HPDE6-E6E7 (cell line): ENCODE data around the gene MINDY1.
A peak's percentile ranks its signal among the peaks of the same experiment; 100 is the strongest.

Experiments used
- DNase-seq: peaks from one replicate; pipeline ENCODE4 v3.0.0; 2011; ENCODE audit warnings: missing footprints; ENCODE audit errors: extremely low spot score

The MINDY1 gene

DNA sequence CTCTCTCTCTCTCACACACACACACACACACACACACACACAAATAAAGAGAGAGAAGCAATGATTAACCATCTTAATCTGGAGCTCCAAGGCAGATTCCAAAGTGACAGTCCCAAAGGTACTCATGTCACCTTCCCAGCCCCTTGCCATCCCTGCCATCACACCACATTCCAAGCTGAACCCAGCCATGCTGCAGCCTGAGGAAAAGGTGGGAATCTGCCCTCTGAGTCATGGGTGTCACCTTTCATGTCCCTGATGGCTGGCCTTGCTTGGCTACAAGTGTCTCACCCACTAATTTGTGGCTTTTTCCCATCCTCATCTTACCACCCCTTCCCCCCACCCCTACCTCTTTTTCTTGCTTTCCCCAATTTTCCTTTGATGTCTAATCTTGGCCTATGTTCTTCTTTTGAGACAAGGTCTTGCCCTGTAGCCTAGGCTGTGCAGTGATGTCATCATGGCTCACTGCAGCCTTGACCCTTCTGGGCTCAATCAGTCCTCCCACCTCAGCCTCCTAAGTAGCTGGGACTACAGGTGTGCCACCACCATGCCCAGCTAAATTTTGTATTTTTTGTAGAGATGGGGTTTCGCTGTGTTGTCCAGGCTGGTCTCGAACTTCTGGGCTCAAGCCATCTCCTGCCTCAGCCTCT, 21.4 kb downstream of the MINDY1 start:
- DNase-seq: no peak

DNA sequence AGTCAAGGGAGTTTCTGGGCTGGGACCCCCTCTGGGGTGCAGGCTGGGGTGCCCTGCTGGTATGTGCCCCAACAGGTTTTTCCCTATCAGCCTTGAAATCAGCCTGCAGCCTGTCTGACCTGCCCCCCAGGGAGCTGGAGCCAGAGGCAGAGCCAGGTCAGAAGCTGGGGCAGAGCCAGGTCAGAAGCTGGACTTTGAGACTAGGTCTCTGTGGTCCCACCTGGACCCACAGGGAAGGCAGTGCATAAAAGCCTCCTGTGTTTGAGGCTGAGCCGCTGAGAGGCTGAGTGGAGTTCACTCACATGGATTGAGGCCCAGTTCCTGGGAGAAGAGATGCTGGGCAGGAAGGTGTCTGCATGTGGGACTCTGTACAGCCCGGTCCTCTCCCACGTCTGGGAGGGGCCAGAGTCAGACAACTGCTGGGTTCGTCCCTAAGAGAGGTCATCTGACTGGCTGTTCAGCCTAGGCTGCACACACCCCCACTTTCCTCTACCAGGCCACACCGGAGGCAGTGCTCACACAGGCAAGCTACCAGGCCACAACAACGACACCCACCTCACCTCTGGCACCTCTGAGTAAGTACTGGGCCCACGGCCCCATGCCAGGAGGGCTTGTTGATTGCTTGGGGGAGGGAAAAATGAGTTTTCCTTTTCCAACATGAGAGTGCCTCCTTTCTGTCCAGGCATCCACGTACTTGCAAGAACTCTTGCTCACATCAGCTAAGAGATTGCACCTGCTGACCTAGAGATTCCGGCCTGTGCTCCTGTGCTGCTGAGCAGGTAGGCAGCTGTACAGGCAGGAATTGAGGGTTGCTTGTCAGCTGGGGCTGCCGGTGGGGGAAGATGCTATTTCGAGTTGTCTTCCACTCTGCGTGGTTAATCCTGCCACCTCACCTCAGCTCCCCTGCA, 24.6 kb downstream of the MINDY1 start, which contains the start of gene ANXA9:
ANXA9 (plus strand) TSS at position 488 of the 908 bp plus-strand sequence. CDS start 814 bp downstream, outside the sequence.
- no peak for DNase-seq

DNA sequence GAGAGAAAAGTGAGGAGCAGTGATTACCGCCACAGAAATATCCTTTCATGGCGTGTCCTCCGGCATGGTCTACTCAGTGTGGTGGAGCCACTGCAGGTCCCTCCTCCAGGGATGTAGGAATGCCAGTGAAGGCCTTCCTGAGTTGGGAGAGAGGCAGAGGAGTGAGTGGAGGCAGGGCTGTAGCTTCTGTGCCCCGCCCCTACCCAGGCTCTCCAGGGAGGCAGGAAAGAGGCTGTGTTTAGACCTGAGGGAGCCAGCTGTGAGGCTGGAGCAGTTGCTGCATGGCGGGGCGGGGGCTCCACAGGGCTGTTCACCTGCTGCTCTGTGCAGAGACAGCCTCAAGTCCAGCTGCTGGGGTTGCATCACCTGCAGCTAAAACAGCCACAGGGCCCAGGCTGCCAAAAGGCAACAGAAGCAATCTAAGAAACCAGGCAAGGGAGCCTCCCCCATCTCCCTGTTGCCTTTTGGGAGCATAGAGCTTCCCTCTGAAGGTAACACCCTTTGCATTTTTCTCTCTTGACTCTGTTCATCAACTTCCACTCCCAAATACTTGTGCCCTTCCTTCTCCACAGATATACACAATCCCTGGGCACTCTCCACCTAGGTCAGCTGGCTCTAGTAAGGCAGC, 25.4 kb downstream of the MINDY1 start:
- peak; percentile 65 for DNase-seq

DNA sequence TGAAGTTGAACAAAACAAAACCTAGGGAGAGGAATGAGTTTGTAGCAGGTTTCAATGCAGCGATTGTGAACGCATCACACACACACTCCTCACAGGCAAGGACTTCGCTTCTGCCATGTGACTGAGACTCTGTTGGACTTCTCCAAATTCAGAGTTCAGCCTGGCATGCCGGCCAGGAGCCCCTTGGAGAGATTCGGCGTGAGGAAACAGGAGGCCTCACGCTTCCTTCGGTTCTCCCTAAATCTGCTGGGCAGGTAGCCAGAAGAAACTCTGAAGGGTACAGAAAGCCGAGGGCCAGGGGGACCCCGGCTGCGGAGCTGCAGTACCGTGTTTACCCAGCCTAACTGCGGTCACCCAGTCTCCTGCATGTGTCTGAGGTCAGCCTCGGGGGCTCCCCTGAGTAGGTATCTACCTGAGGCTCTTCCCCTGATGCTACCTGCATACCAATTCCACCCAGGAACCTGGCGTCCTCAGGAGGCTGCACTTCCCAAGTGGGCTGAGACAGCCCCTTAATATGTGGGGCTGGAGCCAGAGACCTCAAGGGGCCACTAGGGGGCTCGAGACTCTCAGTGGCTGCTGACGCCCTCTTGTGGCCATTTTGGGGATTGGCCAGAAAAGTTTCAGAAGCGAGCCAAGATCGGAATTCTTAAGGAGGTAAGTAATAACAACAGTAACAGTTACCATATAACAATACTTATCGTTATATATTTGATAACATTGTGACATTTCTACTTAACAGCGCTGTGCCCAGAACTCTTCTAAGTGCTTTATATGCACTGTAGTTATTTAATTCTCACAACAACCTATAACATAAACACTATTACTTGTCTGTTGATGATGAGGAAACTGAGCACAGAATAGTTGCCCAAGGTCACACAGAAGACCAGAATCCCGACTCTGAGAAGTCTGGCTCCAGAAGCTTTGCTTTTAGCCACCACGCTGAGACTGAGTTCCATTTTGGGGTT, 27.3 kb downstream of the MINDY1 start:
- DNase-seq: peak; percentile 81

DNA sequence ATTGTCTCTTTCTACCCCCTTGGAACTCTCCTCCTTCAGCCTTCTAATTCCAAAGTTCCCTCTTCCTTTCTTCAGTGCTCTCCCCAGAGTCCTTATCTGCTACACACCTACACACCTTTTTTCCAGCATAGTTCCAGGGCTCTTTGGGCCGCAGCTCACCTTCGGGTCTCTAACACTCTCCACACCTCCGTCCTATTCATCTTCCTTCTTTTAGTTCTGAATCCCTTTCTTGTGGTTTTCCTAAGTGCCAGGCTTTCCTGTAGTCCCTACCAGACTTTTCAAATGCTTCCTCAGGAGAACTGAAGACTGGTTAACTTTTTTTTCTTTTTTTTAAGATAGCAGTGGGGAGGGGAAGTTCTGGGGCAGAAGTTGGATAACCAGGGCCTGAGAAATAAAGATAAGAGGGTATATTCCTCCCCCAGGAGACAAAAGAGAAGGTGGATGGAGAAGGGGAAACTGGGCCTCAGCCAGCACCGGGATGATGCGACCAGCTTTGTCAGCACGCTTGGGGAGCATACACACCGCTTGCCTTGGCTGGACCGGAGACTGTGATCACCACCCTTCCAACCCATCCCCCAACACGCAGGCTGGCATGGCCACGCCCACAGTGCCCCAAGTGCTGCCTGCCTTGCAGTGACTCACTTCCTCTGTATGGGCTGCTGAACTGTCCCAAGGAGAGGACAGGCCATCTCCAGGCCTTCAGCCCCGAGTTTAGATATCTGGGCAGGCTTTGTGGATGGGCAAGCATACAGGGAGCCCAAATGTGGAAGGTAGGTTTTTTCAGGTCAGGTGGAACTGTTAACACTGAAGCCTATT, 29.6 kb downstream of the MINDY1 start:
- DNase-seq: peak; percentile 71

DNA sequence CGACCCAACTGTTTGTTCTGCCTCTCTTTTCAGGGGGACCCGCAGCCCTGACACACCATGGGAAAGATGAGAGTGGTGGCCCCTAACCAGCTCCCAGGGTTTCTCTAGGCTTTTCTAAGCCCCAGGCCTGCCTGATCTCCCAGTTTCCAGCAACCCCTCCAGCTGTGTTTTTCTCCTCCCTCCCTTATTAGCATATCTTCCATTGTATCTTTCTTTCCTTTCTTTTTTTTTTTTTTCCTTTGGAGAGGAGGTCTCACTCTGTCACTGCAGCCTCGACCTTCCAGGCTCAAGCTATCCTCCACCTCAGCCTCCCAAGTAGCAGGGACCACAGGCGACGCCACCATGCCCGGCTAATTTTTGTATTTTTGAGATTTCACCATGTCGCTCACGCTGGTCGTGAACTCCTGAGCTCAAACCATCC, 30.3 kb downstream of the MINDY1 start:
- no peak for DNase-seq

DNA sequence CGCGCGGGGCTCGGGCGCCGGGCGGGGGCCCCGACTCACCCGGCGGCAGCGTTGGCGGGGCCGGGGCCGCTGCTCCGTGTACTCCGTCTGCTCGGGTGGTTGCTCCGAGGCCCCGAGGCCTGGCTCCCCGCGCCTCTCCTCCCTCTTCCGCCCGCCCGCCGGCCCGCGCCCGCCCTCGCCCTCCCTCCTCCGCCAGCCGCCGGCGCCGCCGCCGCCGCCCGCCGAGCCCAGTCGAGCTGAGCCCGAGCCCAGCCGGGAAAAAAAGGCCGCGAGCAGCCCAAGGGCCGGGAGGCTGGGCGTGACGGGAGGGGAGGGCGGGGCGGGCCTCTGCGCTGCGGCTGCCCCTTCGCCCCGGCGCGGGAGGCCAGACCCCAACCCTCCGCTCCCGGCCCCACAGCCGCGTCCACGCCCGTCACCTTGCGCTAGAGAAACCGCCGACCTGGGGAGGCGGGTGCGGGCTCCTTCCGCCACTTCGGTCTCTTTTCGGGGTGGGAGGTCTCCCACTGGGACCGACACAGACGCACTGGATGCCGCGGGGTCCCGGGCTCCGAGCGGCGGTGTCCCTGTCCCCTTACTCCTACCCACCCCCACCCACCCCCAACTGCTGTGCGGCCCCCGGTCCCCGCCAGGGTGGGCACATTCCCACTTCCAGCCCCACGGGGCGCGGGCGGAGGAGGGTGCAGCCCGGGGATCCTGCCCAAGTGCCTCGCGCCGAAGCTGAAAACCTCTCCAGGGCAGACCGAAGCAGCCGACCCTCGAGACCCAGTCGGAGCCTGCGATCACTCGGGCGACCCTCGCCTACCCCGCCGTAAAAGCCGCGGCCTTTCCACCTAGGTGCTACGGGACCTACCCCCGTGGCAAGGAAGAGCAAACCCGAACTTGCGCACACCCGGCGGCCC, 31.9 kb downstream of the MINDY1 start, which contains the start of gene CERS2:
CERS2 (minus strand) TSS at position 256 of the 899 bp plus-strand sequence. CDS start 5,745 bp downstream, outside the sequence.
- DNase-seq: peak; percentile 74

DNA sequence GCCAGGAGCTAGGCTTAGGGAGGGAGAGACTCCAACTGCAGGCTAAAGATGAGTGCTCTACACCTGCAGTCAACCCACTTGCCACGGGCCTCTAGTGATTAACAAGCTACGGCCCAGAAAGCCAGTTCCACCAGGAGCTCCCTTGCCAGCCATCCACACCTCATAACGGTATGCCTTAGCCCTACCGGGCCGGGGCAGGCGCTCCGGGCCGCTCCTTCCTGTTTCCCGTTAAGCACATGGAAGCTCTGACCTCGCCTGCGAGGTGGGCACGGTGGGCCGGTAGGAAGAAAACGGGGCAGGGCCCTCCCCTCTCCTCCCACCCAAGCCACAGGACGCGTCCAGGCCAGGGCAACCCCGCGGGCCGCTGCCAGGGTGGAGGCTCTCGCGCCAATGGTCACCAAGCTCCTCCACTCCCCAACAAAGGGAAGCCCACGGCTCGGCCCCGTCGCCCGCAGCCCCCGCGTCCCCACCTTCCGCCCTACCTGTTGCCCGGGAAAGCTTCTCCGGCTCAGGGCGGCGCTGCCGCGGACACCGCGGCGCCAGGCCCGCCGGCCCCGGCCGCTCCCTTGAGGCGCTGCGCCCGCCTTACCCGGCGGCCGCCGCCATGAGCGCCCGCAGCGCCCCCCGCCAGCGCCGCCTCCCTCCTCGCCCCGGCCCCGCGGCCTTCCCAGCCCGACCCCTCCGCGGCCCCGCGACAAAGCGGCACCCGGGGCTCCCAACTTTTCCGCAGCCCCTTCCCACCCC, 32.7 kb downstream of the MINDY1 start:
- peak; percentile 38 for DNase-seq

DNA sequence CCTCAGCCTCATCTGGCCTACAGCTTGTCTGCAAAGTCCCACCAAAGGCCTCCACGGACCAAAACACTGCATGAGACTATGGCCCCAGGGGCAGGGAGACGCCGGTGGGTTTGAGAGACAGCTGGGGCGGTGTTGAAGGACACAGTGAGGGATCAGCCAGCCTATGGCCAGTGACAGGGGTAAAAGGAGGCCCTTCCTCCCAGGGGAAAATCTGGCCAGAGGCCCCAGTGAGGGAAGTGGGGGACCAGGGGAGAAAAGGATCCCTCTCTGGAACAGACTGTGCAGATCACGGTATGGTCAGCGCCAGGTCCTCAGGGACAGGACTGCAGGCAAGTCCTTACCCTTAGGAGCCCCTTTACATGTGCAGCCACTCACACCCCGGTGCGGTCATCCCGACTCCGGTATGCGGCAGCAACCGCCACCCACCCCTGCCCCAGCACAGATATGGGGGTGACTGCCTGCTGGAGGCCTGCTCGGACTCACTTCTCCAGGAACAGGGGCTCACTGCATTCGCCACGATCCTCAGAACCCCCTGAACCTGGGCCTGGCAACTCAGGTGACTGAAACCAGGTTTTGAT, 33.4 kb downstream of the MINDY1 start:
- DNase-seq: no peak

DNA sequence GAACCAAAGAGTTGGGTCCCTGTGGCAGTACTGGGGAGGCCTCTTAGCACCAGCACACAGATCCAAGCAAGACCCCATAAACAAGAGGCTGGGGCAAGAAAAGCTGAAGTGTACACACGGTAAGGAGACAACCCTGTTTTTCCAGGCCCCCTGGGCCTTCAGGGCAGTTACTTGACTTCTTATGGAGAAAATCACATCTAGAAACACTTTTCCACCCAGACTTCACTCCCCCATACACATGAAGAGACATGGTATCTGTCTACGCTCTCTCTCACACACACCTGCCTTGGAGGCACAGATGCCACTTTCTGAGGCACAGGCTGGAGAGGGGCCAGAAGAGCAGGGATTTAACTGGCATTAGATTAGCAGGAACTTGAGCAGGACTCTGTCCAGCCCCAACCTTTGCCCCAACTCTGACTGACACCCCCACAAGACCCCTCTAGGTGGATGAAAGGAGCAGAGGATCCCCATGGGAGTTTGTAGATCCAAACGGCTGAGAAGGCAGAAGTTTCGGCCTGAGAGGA, 34.2 kb downstream of the MINDY1 start:
- DNase-seq: no peak

DNA sequence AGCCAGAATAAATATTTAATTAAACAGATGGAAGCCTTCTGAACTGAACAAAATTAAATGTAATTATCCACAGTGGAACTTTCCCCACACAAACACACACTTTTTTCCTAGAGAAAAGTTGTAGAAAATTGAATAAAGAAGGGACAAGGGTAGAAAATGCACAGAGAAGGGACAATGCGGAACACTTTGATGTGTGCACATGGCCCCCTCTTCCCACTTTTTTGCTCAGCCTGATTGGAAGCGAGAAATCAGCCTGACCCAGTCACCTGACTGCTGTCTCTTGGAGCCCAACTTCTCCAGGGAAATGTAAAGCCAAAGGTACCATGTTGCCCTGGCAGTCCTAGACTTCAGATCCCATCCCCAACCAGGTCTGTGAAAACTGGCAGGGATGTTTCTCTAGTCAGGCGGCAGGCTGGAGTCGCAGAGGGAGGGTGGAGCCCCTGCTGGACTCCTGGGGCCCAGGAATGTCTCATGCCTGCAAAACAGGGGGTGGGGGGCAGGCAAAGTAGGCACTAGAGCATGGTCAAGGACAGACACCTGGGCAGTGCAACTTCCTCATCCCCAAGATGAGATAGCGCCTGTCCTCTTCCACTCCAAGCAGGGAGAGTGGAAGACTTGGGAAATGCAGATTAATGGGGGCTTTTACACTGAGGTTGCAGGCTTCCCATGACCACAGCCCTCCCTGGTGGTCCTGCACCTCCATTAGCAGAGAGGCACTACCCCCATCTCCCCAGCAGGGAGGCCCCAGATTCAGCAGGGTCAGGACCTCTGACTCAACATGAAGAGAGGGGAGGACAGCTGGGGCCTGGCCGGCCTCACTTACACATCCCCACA, 34.9 kb downstream of the MINDY1 start:
- DNase-seq: no peak

DNA sequence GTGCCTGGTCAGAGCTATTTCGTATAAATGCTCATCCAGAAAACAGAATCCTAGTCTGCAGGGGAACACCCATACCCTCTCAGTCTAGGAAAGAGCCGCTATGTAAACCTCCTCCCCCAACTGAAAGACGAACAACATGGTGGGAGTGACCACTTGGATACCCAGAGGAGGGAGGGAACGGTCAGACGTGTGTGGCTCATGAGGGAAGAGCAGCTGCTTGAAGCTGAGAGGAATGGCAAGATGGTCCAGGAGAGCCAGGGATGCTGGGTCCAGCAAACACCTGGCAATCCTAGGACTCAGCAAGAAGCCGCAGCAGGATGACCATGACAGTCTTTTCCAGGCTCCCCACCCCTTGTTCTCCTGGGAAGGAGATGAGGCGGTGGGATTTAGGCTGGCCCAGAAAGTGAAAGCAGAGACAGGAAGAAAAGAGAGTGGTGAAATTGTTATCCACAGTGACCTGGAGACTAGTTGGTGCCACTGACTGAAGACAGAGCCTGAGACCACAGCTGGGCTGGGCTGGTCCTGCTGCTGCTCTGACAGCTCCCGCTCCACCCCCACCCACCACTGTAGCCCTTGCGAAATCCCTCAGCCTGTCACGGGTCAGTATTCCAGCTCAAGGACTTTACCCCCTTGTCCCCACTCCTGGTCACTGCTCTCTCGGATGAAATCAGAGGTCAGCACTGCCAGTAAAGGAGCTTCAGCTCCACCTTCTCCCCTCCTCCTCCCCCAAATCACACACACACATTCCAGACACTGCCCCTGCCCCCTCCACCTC, 35.7 kb downstream of the MINDY1 start:
- DNase-seq: no peak

DNA sequence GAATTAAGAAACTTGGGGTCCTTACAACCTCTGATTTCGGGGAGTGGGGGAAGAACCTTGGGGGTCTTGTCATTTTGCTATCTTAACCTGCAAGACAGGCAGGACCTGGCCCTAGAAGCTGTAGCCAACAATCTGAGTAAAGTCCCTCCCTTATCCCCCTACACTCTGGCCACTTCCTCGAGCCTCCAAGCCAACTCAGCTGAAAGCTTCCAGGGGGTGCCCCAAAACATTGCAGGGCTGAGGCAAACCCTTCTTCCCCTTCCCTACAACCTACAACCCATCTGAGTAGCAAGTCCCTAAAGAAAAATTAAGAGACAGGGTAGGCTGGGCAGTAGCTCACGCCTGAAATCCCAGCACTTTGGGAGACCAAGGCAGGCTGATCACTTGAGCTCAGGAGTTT, 37.1 kb downstream of the MINDY1 start:
- no peak for DNase-seq

DNA sequence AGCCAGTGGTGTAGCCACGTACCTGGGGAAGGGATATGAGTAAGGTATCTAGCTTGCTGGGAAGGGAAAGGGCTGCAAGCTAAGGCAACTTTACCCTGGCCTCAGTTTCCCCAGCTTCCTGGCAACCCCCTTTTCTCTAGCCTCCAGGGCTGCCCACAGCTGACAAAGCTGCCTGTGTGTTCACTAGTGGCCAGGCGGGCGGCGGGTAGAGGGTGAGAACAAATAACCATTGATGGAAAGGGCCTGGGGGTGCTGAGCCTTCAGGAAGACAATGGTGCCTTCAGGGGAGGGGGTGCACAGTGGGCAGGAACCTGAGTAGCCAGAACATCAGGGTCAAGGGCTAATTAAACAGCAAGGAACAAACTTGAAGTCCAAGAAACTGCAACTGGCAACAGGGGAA, 38.2 kb downstream of the MINDY1 start:
- no peak for DNase-seq

DNA sequence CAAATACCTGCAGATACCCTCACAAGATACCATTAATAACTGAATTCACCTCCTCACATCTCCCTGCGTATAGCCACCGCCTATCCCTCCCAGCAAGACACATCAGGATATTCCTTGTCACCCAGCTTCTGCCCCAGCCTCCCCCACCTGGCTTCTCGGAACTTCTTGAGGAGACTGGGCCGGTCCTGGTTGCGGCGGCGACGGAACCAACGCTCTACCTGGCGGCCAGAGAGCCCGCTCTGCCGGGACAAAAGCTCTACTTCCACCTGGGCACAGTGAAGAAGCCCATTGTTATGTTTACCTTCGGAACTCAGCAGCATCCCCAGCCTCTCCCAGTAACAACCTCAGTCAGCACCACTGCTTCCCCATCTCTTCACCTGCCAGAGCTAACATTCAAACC, 38.8 kb downstream of the MINDY1 start:
- no peak for DNase-seq

DNA sequence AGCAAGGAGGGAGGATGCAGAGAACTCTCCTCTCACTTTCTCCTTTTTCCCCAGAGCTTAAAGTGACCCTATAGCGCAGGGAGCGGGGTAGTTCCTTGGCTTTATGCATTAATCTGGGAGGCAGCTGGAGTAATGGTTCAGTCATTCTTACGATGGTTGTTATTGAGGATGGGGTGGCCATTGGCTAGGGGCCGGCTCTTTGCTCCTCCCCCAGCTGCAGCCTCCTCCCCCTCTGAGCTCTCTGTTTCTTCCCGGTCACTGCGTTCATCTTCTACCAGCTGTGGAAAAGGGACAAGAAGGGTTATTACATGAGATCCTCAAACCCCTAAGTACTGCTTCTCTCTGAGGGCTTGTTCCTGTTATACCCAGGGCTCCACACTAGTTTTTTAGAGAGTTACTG, 40.7 kb downstream of the MINDY1 start:
- DNase-seq: no peak
